Occipital lobe (tissue), 1 donor: ENCODE data around the gene TDP1. TPM values are rescaled to one million over a fixed set of nuclear protein-coding genes. Genes with fewer than 3 reads are reported as not detected.

ENCODE experiments used
- total RNA-seq: library from RNA; depleted of rRNA; stranded (reverse); fragments of >200 nt; gene quantifications from one replicate; pipeline ENCODE4 v1.2.3, GENCODE V29; 2014

TDP1 gene
- total RNA-seq, 1 donor from 2014 or later, result 23.7 TPM

Other genes starting within 250 kb of the TDP1 start
- 3.7 TPM for gene EFCAB11, start 1.2 kb upstream of the TDP1 start, total RNA-seq
- gene KCNK13, start 106.1 kb downstream of the TDP1 start, total RNA-seq, result 1.2 TPM